GM19395 (cell line): Measurements from ENCODE around the gene TRIM27.
A peak's percentile ranks its signal among the peaks of the same experiment; 100 is the strongest.
"Not testable (repeated sequence)": the region's sequence is repeated elsewhere in the genome, so short reads cannot be mapped to it uniquely, and the experiment has no call there.

Experiments
- ATAC-seq: cut with Tn5 transposase; IDR thresholded peaks from one replicate; pipeline ENCODE4 v1.9.1; 2021; ENCODE audit warnings: mild to moderate bottlenecking, moderate library complexity; ENCODE audit not compliant: unreplicated experiment

The TRIM27 gene, protein sequence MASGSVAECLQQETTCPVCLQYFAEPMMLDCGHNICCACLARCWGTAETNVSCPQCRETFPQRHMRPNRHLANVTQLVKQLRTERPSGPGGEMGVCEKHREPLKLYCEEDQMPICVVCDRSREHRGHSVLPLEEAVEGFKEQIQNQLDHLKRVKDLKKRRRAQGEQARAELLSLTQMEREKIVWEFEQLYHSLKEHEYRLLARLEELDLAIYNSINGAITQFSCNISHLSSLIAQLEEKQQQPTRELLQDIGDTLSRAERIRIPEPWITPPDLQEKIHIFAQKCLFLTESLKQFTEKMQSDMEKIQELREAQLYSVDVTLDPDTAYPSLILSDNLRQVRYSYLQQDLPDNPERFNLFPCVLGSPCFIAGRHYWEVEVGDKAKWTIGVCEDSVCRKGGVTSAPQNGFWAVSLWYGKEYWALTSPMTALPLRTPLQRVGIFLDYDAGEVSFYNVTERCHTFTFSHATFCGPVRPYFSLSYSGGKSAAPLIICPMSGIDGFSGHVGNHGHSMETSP

DNA sequence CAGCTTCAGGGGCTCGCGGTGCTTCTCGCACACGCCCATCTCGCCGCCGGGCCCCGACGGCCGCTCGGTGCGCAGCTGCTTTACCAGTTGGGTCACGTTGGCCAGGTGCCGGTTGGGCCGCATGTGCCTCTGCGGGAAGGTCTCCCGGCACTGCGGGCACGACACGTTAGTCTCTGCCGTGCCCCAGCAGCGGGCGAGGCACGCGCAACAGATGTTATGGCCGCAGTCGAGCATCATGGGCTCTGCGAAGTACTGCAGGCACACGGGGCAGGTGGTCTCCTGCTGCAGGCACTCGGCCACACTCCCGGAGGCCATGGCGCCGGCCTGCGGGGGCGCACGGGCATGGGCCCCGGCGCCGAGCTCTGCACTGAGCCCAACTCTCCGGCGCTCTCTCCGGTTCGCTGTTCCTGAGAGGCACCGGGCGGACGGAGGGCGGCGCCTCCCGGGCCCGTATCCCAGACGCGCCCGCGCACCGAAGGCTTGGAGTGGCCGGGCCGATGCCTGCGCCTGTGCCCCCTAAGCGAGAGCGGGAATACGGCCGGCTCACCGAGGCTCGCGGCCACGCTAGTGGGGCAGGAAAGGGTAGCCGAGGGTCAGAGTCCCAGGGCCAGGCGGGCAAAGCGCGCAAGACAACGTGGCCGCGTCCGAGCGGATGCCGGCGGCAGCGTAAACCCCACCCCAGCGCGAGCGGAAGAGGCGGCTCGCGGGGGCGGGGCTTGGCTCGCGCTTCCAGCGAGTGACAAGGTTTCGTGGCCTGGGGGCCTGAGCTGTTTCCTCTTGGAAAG is at the start of gene TRIM27:
TRIM27 (minus strand) TSS at position 668 of the 785 bp plus-strand sequence; CDS start at position 315, 353 bp downstream.
- ATAC-seq = peak; percentile 87

DNA sequence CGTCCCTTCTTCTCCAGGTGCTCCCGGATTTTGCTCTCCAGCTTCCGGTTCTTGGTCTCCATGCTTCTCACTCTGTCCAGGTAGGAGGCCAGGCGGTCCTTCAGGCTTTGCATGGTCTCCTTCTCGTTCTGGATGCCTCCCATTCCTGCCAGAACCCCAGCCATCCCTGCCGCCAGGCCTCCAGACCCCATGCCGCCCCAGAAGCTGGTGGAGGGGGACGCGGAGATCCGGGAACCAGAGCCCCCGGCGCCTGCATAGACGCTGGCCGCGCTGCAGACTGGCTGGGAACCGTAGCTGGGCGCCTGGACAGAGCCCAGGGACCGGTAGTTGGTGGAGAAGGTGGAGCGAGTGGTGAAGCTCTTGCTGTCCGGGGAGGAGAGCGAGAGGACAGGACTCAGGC is 46.3 kb upstream of the TRIM27 start:
- not testable (repeated sequence) for ATAC-seq

DNA sequence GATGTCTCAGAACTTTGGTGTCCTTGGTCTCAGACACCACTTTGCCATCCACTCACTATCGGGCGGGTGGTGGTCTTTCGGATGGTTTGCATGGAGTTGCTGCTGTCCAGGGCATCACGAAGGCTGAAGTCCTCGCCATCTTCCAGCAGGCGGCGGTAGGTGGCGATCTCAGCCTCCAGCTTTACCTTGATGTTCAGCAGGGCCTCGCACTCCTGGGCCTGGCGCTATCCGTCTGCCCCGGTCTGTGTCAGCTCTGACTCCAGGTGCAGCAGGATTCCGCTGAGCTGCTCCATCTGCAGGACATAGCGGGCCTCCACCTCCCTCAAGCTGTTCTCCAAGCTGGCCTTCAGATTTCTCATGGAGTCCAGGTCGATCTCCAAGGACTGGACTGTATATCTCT is 45.3 kb upstream of the TRIM27 start:
- no peak for ATAC-seq

DNA sequence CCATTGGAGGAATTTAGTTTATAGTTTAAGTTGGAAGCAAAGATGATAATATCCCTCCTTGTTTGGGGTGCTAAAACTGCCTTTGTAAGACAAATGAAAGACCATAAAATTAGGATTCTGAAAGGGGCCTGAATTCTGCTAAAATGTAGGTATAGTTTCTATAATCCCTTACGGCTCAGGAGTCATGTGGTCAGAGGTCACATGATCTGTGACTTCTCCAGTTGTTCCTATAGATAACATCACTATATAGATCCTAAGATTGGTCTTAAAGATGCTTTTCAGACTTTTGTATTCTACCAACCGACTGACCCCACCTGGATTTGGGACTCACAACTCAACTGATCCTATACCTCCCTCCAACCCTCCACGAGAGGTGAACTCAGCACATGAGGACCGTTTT is 44.7 kb upstream of the TRIM27 start:
- ATAC-seq = no peak

DNA sequence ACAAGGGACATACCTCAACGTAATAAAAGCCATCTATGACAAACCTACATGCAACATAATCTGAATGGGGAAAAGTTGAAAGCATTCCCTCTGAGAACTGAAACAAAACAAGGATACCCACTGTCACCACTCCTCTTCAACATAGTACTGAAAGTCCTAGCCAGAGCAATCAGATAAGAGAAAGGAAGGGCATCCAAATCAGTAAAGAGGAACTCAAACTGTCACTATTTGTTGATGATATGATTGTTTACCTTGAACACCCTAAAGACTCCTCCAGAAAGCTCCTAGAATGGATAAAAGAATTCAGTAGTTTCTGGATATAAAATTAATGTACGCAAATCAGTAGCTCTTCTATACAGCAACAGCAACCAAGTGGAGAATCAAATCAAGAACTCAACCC is 41.9 kb upstream of the TRIM27 start:
- no peak for ATAC-seq

DNA sequence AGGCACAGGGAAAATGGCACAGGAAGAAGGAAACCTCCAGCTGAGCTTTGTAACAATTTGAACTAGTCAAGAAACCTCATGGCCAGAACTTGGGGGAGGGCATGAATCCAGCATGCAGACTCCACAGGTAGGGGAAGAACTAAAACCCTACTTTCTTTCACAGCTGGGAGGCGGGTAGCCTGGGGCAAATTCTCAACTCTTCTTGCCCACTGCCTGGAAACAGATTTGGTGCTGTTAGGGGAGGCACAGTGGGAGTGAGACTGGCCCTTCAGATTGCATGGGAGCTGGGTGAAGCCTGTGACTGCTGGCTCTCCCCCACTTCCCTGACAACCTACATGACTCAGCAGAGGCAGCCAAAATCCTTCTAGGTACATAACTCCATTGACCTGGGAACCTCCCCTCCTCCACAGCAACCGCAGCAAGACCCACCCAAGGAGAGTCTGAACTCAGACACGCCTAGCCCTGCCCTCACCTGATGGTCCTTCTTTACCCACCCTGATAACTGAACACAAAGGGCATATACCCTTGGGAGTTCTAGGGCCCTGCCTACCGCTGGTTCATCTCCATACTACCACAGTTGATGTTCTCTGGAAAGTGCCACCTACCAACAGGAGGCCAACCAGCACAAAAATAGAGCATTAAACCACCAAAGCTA is 37.2 kb upstream of the TRIM27 start:
- no peak for ATAC-seq

DNA sequence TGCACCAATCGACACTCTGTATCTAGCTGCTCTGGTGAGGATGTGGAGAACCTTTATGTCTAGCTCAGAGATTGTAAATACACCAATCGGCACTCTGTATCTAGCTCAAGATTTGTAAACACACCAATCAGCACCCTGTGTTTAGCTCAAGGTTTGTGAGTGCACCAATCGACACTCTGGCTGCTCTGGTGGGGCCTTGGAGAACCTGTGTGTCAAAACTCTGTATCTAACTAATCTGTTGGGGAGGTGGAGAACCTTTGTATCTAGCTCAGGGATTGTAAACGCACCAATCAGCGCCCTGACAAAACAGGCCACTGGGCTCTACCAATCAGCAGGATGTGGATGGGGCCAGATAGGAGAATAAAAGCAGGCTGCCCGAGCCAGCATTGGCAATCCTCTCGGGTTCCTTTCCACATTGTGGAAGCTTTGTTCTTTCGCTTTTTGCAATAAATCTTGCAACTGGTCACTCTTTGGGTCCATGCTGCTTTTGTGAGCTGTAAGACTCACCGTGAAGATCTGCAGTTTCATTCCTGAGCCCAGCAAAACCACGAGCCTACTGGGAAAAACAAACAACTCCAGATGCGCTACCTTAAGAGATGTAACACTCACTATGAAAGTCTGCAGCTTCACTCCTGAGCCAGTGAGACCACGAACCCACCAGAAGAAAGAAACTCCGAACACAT is 34.9 kb upstream of the TRIM27 start:
- ATAC-seq = not testable (repeated sequence)

DNA sequence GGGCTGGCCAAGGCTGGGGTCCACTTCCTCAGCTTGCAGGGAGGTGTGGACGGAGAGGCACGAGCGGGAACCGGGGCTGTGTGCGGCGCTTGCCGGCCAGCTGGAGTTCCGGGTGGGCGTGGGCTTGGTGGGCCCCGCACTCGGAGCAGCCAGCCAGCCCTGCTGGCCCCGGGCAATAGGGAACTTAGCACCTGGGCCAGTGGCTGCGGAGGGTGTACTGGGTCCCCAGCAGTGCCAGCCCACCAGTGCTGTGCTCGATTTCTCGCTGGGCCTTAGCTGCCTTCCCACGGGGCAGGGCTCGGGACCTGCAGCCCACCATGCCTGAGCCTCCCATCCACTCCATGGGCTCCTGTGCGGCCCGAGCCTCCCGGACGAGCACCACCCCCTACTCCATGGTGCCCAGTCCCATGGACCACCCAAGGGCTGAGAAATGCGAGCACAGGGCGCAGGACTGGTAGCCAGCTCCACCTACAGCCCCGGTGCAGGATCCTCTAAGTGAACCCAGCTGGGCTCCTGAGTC is 34.1 kb upstream of the TRIM27 start:
- not testable (repeated sequence) for ATAC-seq

DNA sequence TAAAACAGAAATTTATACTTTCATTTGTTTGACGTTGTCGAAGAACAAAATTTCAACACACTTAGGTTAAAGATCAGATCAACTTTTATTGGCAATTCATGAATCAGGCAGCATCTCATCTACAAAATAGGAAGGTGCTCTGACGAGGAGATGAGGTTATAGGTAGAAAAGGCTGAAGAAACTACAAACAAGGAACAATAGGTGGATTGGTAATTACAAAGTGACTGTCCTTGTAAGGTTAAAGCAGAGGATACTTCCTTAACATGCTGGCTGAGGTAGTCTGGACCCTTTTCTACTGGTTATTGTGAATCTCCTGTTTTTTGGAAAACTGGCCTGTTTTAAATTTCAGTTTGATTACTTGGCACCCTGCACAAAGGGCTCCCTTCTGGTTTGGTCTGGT is 32.5 kb upstream of the TRIM27 start:
- ATAC-seq = no peak

DNA sequence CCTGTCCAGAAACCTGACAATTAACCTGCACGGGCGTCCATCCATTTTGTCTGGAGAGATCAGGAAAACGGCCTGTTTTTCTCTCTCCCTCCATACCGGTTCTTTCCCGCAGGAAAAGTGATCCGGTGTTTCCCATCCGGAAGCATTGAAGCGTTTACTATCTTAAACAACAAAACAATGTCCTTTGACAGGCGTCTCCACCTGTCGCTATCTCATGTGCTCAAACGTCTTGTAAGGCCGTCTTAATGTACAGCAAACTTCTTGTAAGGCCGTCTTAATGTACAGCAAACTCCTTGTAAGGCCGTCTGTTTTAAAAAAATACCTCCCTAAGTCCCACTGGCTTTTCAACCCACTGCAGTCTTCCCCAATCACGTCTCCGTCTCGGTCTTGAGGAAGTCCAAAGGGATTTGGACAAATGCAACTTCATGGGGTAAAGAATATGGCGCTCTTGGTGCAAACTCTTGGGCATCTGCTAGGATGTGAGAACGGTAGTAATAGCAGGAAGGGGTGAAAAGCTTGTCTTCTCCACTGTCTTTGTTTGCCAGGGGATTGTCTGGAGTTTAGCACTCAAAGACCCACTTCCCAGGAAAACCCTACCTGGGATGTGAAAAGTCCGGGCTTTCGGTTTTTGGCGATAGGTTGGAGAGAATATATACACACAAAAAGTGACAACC is 29.9 kb upstream of the TRIM27 start:
- ATAC-seq = no peak

DNA sequence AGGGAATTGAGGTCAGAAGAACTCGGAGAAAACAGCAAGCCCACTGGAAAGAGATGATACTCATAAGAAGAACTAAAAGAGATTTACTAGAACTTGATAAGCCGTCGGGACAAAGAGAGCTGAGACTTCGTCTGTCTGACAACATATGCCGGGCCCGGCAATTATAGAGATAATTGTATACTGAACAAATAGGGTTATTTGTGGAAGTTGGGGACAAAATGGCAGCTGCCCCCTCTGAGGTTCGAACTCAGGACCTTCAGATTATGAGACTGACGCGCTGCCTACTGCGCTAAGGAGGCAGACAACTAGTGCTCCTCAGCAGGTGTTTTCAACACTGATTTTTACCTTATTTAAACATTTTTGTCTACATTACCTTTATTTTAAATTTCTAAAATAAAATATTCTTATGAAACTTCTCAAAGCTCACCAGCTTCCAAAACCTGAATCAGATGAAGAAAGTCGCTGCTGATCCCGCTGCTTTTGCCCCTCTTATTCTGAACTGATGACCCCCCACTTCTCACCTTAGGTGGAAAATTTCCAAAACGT is 29.3 kb upstream of the TRIM27 start:
- peak; percentile 76 for ATAC-seq

DNA sequence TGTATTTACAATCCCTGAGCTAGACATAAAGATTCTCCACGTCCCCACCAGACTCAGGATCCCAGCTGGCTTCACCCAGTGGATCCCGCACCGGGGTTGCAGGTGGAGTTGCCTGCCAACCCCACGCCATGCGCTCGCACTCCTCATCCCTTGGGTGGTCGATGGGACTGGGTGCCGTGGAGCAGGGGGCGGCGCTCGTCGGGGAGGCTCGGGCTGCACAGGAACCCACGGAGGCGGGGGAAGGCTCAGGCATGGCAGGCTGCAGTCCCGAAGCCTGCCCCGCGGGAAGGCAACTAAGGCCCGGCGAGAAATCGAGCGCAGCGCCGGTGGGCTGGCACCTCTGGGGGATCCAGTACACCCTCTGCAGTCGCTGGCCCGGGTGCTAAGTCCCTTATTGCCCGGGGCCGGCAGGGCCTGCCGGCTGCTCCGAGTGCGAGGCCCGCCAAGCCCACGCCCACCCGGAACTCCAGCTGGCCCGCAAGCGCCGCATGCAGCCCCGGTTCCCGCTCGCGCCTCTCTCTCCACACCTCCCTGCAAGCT is 25.9 kb upstream of the TRIM27 start:
- not testable (repeated sequence) for ATAC-seq

DNA sequence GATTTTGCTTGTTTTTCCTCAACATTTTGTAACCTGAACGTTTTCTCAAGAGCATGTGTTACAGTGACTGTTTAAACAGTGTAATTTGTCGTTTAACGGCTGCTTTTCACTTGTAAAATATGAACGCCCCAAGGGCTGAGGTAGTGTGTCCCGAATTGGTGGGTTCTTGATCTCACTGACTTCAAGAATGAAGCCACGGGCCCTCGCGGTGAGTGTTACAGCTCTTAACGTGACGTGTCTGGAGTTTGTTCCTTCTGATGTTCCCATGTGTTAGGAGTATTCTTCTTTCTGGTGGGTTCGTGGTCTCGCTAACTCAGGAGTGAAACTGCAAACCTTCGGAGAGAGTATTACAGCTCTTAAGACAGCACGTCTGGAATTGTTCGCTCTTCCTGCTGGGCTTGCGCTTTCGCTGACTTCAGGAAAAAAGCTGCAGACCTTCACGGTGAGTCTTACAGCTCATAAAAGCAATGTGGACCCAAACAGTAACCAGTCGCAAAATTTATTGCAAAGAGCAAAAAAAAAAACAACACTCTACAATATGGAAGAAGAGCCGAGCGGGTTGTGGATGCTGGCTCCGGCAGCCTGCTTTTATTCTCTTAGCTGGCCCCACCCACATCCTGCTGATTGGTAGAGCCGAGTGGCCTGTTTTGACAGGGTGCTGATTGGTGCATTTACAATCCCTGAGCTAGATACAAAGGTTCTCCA is 25.1 kb upstream of the TRIM27 start:
- ATAC-seq = no peak

DNA sequence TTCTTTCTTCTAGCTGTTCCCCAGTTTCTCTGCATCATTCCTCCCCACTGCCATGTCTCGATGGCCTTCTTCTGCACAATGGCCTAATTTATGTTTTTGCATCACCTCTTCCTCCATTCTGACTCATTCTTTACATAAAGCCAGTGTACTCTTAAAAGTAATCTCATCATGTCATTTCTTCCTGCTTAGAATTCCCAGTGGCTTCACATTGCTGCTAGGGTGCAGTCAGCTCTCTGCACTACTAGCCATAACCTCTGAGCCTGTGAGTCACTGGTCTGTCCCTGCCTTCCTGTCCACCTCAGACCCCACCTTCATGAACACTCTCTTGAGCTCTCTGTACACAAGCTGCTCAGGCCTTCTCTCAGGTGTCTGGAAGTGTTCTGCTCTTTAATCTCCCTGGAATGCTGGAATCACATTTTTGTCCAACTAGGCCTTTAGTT is 24.1 kb upstream of the TRIM27 start:
- ATAC-seq = no peak

DNA sequence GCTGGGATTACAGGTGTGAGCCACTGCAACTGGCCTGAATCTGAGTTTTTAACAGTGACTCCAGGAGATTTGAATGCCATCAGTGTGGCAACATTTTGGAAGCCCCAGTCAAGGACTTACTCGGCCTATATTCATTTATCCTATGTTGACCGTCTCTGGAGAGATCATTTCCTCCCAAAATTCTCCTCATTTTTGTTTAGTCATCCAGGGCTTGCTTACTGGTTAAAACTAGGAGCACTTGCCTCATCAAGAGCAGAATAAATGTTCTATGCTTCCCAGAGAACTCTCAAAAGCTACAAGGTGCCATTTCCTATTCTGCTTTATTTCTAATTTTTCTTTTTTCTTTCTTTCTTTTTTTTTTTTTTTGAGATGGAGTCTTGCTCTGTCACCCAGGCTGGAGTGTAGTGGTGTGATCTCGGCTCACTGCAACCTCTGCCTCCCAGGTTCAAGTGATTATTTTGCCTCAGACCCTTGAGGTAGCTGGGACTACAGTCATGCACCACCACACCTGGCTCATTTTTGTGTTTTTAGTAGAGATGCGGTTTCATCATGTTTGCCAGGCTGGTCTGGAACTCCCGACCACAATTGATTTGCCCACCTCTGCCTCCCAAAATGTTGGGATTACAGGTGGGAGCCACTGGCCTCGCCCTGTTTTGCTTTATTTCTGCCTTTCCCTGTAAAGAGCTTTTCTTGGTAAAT is 23.4 kb upstream of the TRIM27 start:
- ATAC-seq = no peak

DNA sequence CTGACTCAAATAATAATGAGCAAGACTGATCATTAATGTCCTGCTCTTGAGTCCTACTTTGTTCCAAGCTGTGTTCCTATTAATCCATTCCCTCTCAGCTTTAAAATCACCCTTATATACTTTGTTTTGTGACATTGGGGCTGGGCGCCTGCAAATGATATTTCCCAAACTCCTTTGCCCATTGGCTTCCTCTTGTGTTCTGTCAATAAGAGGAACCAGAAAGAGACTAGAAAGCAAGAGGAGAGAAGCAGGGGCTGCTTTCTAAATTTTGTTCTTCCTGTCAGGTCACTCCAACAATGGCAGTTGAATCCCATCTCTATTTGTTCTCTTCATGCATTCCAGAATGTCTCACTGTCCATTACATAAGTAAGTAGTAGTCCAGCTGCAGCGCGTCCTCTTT is 21.6 kb upstream of the TRIM27 start:
- no peak for ATAC-seq

DNA sequence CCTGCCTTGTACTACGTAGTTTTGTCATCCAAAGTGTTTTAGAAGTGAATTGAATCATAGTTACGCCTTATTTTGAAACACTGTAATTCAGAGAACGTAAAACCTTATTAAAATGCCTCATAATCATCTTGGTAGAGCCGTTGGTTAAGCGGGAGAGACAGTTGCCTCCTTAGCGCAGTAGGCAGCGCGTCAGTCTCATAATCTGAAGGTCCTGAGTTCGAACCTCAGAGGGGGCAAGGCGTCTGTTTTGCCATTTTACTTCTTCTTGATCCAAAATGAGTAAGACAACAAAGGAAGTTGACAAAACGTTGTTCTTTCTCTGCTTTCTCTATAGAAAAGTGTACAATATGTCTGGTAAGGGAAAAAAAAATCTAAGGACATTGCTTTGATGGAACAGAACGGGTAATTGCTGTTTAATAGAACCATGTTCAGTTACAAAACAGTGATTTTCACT is 20.7 kb upstream of the TRIM27 start:
- ATAC-seq = no peak
